A549 (cell line): ENCODE data around the gene PCTP. TPM values are rescaled to one million over a fixed set of nuclear protein-coding genes. Genes with fewer than 3 reads are reported as not detected.

Source experiments
- ATAC-seq, 2 experiments: fragments of 200-7000 bp in 1 of 2; fragments of >200 bp in 1 of 2; cut with Nextera tagmentation in 1 of 2; cut with Tn5 transposase in 1 of 2; 3 replicates each; pipeline versions ENCODE4 v1.8.0 to v1.9.1; 2018 to 2020; ENCODE audit warnings: mild to moderate bottlenecking in 1 of 2, moderate library complexity in 1 of 2
- CTCF ChIA-PET: fragments of 300-600 bp; sonication (Branson Sonifier 250); formaldehyde crosslinking; extraction: SDS; loops from one replicate; lab custom pipeline; 2021; ENCODE audit warnings: antibody characterized with exemption, inconsistent platforms; lab: Yijun Ruan, JAX
- POLR2A ChIA-PET: fragments of 350-600 bp; formaldehyde crosslinking; extraction: SDS; loops from one replicate; lab custom pipeline; 2021; ENCODE audit warnings: antibody characterized with exemption, inconsistent platforms; lab: Yijun Ruan, JAX
- DNase-seq, 2 experiments: peaks; one replicate each; pipeline versions ENCODE4 v3.0.0 to v3.0.0-alpha.2; 2011 to 2016; ENCODE audit warnings: low read depth in 1 of 2, low spot score in 1 of 2
- FAIRE-seq: peaks from 2 replicates; lab custom pipeline; 2011; peaks lifted over from hg19 to GRCh38; lab: Jason Lieb, UNC
- H3K27ac ChIP-seq, 2 experiments: fragments of >200 bp; sonication (Bioruptor Twin); formaldehyde crosslinking; 3 replicates each; pipeline ENCODE4 v1.5.1; 2016 to 2017
- H3K4me1 ChIP-seq: fragments of >200 bp; sonication (Bioruptor Twin); formaldehyde crosslinking; 3 replicates; pipeline ENCODE4 v1.6.1; 2016
- H3K4me2 ChIP-seq: fragments of >200 bp; sonication (Bioruptor Twin); formaldehyde crosslinking; 3 replicates; pipeline ENCODE4 v1.6.1; 2016
- H3K4me3 ChIP-seq: fragments of >200 bp; sonication (Bioruptor Twin); formaldehyde crosslinking; 3 replicates; pipeline ENCODE4 v1.5.1; 2016
- H3K9me3 ChIP-seq: fragments of >200 bp; sonication (Bioruptor Twin); formaldehyde crosslinking; 3 replicates; pipeline ENCODE4 v1.6.1; 2016
- CHD2 ChIP-seq: fragments of 150-350 bp; IDR thresholded peaks from 2 replicates; pipeline ENCODE4 v1.6.1; 2014; ENCODE audit warnings: low read length; ENCODE audit not compliant: partially characterized antibody
- EHF ChIP-seq: fragments of 250-450 bp; sonication (Bioruptor Pico); IDR thresholded peaks from 2 replicates; pipeline ENCODE4 v1.5.0; 2020; ENCODE audit warnings: mild to moderate bottlenecking
- EHMT2 ChIP-seq: fragments of 200-600 bp; sonication (generic); IDR thresholded peaks from 2 replicates; pipeline ENCODE4 v1.6.1; 2016; ENCODE audit warnings: antibody characterized with exemption, low read depth, mild to moderate bottlenecking, moderate library complexity
- ESRRA ChIP-seq: fragments of 150-350 bp; IDR thresholded peaks from 2 replicates; pipeline ENCODE4 v1.6.1; 2014; ENCODE audit warnings: mild to moderate bottlenecking, low read length, borderline replicate concordance
- FOXS1 ChIP-seq: fragments of 250-450 bp; sonication (Bioruptor Pico); IDR thresholded peaks from 2 replicates; pipeline ENCODE4 v1.5.0; 2020; ENCODE audit warnings: mild to moderate bottlenecking, moderate library complexity
- HEYL ChIP-seq: fragments of 250-450 bp; sonication (Bioruptor Pico); IDR thresholded peaks from 2 replicates; pipeline ENCODE4 v1.8.0; 2021; ENCODE audit warnings: mild to moderate bottlenecking, moderate library complexity
- HOXB5 ChIP-seq: fragments of 250-450 bp; sonication (Bioruptor Pico); IDR thresholded peaks from 2 replicates; pipeline ENCODE4 v1.5.0; 2020; ENCODE audit warnings: mild to moderate bottlenecking, moderate library complexity
- JUNB ChIP-seq: fragments of >200 bp; sonication (Bioruptor Twin); formaldehyde crosslinking; IDR thresholded peaks from 2 replicates; pipeline ENCODE4 v1.6.1; 2016
- KDM1A ChIP-seq: fragments of 200-600 bp; sonication (generic); IDR thresholded peaks from 2 replicates; pipeline ENCODE4 v1.6.1; 2016; ENCODE audit warnings: low read depth, mild to moderate bottlenecking
- MAZ ChIP-seq: fragments of 150-350 bp; IDR thresholded peaks from 2 replicates; pipeline ENCODE4 v1.6.1; 2014; ENCODE audit warnings: antibody characterized with exemption, low read depth, low read length, borderline replicate concordance
- MYC ChIP-seq: IDR thresholded peaks from 2 replicates; pipeline ENCODE4 v1.6.1; 2012; ENCODE audit warnings: mild to moderate bottlenecking, inconsistent platforms, low read length, improper control_type of control experiment, borderline replicate concordance
- NFE2L2 ChIP-seq: fragments of 150-350 bp; conservative IDR thresholded peaks from 2 replicates; pipeline ENCODE4 v1.6.1; 2014; ENCODE audit warnings: low read length
- PHF8 ChIP-seq: fragments of 200-600 bp; sonication (generic); IDR thresholded peaks from 2 replicates; pipeline ENCODE4 v1.6.1; 2016; ENCODE audit warnings: low read depth, mild to moderate bottlenecking, antibody characterized with exemption, moderate library complexity, borderline replicate concordance
- POLR2A ChIP-seq: IDR thresholded peaks from 2 replicates; pipeline ENCODE4 v1.6.1; 2012; ENCODE audit warnings: mild to moderate bottlenecking, low read length
- SMC3 ChIP-seq: fragments of >200 bp; sonication (Bioruptor Twin); formaldehyde crosslinking; IDR thresholded peaks from 3 replicates; pipeline ENCODE4 v1.6.1; 2018; ENCODE audit warnings: inconsistent platforms
- TP53 ChIP-seq: fragments of 250-450 bp; sonication (Bioruptor Pico); IDR thresholded peaks from 2 replicates; pipeline ENCODE4 v1.5.0; 2021; ENCODE audit warnings: mild to moderate bottlenecking, moderate library complexity
- ZFP36 ChIP-seq: fragments of 450-650 bp; IDR thresholded peaks from 2 replicates; pipeline ENCODE4 v1.6.1; 2014; ENCODE audit warnings: borderline replicate concordance; ENCODE audit not compliant: partially characterized antibody
- ZNF302 ChIP-seq: fragments of 250-450 bp; sonication (Bioruptor Pico); IDR thresholded peaks from 2 replicates; pipeline ENCODE4 v1.9.0; 2021; ENCODE audit warnings: inconsistent platforms, mild to moderate bottlenecking, moderate library complexity
- WGBS: methylation state at CpG from one replicate; pipeline ENCODE4 v1.1.6; 2017; ENCODE audit errors: missing lambda C conversion rate; 5-methylcytosine and 5-hydroxymethylcytosine counted together
- polyA plus RNA-seq, 4 experiments: library from polyadenylated mRNA; depleted of rRNA in 3 of 4; stranded (reverse); fragments of >200 nt; fragmentation: RNase III in 1 of 4; extraction: RNeasy Plus Mini Kit Qiagen cat#74134 plus additional on column Dnase treatment in 1 of 4; gene quantifications; 2 replicates in 3 of 4; 3 replicates in 1 of 4; pipeline ENCODE4 v1.2.3, GENCODE V29; 2011 to 2017
- TF ChIP-seq, protein P1 (sequence below): fragments of >200 bp; sonication (Bioruptor Twin); formaldehyde crosslinking; IDR thresholded peaks from 3 replicates; pipeline ENCODE4 v1.6.1; 2016
- TF ChIP-seq, protein P2 (sequence below): fragments of >200 bp; sonication (Bioruptor Twin); formaldehyde crosslinking; IDR thresholded peaks from 2 replicates; pipeline ENCODE4 v1.6.1; 2016
- TF ChIP-seq, protein P3 (sequence below): fragments of 250-450 bp; sonication (Bioruptor Pico); IDR thresholded peaks from 2 replicates; pipeline ENCODE4 v1.5.0; 2020; ENCODE audit warnings: low read depth, mild to moderate bottlenecking, moderate library complexity
- TF ChIP-seq, protein P4 (sequence below): IDR thresholded peaks from 2 replicates; pipeline ENCODE4 v1.6.1; 2012
- TF ChIP-seq, protein P5 (sequence below): fragments of 450-650 bp; IDR thresholded peaks from 2 replicates; pipeline ENCODE4 v1.6.1; 2014; ENCODE audit warnings: antibody characterized with exemption
- TF ChIP-seq, protein P6 (sequence below): fragments of 200-600 bp; sonication (generic); IDR thresholded peaks from 2 replicates; pipeline ENCODE4 v1.6.1; 2016; ENCODE audit warnings: antibody characterized with exemption, mild to moderate bottlenecking, moderate library complexity
- TF ChIP-seq, protein P7 (sequence below): IDR thresholded peaks from 2 replicates; pipeline ENCODE4 v1.6.1; 2012; ENCODE audit warnings: low read depth, borderline replicate concordance

The PCTP gene
- polyA plus RNA-seq, 2 of the 4 experiments (the other 2 are of a cell fraction) = 17.1 to 31.5 TPM

DNA sequence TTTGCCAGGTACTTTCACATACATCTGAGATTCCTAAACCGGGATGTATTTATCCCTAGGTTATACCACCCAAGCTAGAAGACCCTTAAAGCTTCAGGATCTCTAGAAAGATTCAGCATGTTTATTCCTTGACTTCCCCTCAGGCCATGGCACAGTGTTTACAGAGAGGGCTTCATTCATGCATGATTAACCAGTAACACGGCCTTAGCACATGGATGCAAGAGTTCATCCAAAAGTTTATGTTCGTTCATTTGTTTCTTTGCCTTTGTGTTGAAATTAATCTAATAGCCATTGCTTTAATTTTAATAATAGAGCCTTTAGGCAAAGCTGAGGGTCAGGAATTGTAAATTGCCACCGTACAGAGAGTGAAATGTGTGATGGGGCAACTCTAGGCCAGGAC, 13.8 kb downstream of the PCTP start:
- TF ChIP-seq POLR2A (no peak), HEYL (CRISPR knock-in tag) (no peak), SMC3 (no peak), FOXS1 (no peak), PHF8 (no peak), JUNB (no peak), MYC (no peak), TP53 (CRISPR knock-in tag) (no peak), ESRRA (no peak), ZFP36 (no peak), KDM1A (no peak)
- TF ChIP-seq, protein P1, sequence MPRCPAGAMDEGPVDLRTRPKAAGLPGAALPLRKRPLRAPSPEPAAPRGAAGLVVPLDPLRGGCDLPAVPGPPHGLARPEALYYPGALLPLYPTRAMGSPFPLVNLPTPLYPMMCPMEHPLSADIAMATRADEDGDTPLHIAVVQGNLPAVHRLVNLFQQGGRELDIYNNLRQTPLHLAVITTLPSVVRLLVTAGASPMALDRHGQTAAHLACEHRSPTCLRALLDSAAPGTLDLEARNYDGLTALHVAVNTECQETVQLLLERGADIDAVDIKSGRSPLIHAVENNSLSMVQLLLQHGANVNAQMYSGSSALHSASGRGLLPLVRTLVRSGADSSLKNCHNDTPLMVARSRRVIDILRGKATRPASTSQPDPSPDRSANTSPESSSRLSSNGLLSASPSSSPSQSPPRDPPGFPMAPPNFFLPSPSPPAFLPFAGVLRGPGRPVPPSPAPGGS = no peak
- TF ChIP-seq, protein P2, sequence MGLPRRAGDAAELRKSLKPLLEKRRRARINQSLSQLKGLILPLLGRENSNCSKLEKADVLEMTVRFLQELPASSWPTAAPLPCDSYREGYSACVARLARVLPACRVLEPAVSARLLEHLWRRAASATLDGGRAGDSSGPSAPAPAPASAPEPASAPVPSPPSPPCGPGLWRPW = no peak
- TF ChIP-seq, protein P3, sequence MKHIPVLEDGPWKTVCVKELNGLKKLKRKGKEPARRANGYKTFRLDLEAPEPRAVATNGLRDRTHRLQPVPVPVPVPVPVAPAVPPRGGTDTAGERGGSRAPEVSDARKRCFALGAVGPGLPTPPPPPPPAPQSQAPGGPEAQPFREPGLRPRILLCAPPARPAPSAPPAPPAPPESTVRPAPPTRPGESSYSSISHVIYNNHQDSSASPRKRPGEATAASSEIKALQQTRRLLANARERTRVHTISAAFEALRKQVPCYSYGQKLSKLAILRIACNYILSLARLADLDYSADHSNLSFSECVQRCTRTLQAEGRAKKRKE = no peak
- no peak for DNase-seq
- no peak for FAIRE-seq
- Histone ChIP-seq H3K4me3 (no peak overlapping the region), H3K4me1 (peaks cover 4% of the 10 kb centered on the region), H3K4me2 (no peak overlapping the region), H3K9me3 (no peaks in the 10 kb centered on the region), H3K27ac (no peak overlapping the region)
- CTCF ChIA-PET = interaction anchor here (1.2 to 2.6 kb wide), 5 partner anchors 9 to 238 kb away, joined by 3 to 13 read pairs (median 3); partner anchors contain the start of gene PCTP
- POLR2A ChIA-PET = no interaction called here
- WGBS = 90% methylated on average over 4 of the region's 4 CpGs
- ATAC-seq = no peak

DNA sequence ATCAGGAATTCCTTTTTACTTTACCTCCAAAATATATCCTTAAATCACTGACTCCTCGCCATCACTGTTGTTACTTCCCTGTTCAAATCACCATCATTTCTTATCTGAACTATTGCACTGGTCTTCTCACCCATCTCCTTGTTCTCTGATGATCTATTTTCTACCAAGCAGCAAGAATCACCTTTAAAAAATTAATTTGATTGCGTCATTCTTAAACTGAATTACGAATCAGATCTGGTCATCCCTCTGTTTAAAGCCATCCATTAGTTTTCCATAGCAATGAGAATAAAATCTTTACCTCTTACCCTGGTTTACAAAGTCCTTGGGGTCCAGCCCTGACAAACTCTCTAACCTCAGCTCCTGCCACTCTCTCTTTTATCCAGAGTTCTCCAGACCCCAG, 14.6 kb downstream of the PCTP start:
- ChIA-PET CTCF (interaction anchor here (1.0 to 2.6 kb wide), 3 partner anchors 9 to 239 kb away, joined by 3 to 13 read pairs (median 3); no protein-coding TSS in a partner anchor), POLR2A (no interaction called here)
- Histone ChIP-seq H3K4me3 (no peak overlapping the region), H3K4me1 (peaks cover 9% of the 10 kb centered on the region), H3K9me3 (no peaks in the 10 kb centered on the region), H3K27ac (no peak overlapping the region), H3K4me2 (no peak overlapping the region)
- no peak for DNase-seq
- FAIRE-seq = no peak
- no peak for ATAC-seq
- TF ChIP-seq, protein P4, sequence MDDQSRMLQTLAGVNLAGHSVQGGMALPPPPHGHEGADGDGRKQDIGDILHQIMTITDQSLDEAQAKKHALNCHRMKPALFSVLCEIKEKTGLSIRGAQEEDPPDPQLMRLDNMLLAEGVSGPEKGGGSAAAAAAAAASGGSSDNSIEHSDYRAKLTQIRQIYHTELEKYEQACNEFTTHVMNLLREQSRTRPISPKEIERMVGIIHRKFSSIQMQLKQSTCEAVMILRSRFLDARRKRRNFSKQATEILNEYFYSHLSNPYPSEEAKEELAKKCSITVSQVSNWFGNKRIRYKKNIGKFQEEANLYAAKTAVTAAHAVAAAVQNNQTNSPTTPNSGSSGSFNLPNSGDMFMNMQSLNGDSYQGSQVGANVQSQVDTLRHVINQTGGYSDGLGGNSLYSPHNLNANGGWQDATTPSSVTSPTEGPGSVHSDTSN = no peak
- TF ChIP-seq NFE2L2 (no peak), POLR2A (no peak), SMC3 (no peak), ZNF302 (CRISPR knock-in tag) (no peak), PHF8 (no peak), HOXB5 (no peak), EHMT2 (no peak), MAZ (no peak), CHD2 (no peak), EHF (CRISPR knock-in tag) (no peak)
- TF ChIP-seq, protein P5, sequence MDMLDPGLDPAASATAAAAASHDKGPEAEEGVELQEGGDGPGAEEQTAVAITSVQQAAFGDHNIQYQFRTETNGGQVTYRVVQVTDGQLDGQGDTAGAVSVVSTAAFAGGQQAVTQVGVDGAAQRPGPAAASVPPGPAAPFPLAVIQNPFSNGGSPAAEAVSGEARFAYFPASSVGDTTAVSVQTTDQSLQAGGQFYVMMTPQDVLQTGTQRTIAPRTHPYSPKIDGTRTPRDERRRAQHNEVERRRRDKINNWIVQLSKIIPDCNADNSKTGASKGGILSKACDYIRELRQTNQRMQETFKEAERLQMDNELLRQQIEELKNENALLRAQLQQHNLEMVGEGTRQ = no peak
- TF ChIP-seq, protein P6, sequence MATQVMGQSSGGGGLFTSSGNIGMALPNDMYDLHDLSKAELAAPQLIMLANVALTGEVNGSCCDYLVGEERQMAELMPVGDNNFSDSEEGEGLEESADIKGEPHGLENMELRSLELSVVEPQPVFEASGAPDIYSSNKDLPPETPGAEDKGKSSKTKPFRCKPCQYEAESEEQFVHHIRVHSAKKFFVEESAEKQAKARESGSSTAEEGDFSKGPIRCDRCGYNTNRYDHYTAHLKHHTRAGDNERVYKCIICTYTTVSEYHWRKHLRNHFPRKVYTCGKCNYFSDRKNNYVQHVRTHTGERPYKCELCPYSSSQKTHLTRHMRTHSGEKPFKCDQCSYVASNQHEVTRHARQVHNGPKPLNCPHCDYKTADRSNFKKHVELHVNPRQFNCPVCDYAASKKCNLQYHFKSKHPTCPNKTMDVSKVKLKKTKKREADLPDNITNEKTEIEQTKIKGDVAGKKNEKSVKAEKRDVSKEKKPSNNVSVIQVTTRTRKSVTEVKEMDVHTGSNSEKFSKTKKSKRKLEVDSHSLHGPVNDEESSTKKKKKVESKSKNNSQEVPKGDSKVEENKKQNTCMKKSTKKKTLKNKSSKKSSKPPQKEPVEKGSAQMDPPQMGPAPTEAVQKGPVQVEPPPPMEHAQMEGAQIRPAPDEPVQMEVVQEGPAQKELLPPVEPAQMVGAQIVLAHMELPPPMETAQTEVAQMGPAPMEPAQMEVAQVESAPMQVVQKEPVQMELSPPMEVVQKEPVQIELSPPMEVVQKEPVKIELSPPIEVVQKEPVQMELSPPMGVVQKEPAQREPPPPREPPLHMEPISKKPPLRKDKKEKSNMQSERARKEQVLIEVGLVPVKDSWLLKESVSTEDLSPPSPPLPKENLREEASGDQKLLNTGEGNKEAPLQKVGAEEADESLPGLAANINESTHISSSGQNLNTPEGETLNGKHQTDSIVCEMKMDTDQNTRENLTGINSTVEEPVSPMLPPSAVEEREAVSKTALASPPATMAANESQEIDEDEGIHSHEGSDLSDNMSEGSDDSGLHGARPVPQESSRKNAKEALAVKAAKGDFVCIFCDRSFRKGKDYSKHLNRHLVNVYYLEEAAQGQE = no peak
- TF ChIP-seq, protein P2 = no peak
- TF ChIP-seq, protein P7, sequence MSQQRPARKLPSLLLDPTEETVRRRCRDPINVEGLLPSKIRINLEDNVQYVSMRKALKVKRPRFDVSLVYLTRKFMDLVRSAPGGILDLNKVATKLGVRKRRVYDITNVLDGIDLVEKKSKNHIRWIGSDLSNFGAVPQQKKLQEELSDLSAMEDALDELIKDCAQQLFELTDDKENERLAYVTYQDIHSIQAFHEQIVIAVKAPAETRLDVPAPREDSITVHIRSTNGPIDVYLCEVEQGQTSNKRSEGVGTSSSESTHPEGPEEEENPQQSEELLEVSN = no peak
- 93% methylated on average over 3 of the region's 3 CpGs for WGBS
